NCI-H2107 treated with DMSO at 0.1 percent for 48 hours (cell line): Measurements from ENCODE around the gene NFKBIE.

Source experiments
- DNase-seq: peaks from one replicate; lab custom pipeline; 2025; ENCODE audit not compliant: unreplicated experiment; lab: John Stamatoyannopoulos, UW

NFKBIE gene

DNA sequence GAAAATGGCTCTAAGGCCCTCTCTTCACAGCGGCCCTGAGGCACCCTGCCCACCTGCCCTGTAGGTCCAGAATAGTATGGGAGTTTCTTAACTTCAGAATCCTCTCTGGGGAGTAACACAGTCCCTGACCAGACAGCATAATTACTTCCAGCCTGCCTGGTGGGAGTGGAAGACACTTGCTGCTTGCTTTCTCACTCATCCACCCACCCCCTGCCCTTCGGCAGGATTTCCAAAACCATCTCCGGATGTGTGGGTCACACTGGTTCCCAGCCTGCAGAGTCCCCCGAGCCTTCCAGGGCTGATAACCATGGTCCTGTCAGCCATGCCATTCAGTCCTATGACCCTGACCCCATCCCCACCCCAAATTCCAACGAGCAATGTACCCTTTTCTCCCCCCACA is 36.5 kb downstream of the NFKBIE start:
- no peak for DNase-seq

- no peak for DNase-seq
These were observed 36.9 kb downstream of the NFKBIE start for GRCh38 chr6:44228433-44228832.

DNA sequence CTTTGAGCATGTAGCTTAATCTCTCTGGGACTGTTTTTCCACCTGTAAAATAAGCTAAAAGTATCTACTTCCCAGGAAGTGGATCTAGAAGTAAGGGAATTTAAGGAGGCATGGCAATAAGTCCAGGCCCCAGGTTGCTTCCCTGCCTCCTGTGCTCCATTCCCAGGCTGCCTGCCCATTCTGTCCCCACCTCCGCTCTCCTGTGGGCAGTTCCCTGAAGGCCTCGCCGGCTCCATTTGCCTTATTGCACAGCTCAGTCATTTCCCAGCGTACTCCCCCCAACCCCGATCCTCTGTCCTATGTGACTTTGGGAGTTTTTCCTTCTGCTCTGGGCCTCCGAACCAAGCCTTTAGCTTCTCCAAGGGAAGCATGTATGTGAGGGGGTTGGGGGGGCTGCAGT is 37.3 kb downstream of the NFKBIE start:
- no peak for DNase-seq

- DNase-seq = no peak
These were observed 38.1 kb downstream of the NFKBIE start for GRCh38 chr6:44227148-44227793.

- DNase-seq = no peak
These were observed 38.8 kb downstream of the NFKBIE start for GRCh38 chr6:44226368-44227147.

DNA sequence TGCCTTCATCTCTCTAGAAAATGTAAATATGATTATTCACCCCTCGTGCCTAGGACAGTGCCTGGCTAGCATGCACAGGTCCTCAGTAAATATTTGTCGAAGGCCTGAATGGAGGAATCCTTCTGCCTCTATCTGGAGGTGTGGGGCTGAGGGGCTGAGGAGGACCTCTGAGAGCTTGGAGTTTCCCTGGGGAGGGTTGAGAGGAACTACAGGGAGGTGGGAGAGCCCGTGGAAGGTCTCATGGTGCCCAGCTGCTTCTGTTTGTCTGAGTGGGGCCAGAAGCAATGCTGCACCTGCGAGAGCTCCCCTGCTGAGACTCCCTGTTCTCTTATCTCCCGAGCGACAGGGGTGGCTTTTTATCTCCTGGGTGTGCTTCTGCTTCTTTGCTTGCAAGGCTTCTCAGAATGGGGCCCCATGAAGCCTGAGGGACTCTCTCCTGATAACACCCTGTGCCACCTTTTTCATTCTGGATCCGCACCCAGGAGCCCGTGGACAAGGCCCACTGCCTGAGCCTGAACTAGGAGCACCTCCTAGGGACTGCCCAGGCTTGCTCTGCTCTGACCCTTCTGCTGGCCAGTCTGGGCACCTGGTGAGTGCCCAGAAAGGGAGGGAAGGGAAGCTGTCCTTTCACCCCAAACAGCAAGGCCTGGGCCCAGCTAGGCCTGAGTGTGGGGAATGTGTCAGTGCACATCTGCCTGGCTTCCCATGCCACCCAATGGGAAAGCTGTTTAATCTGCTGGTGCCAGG is 39.6 kb downstream of the NFKBIE start:
- DNase-seq = no peak

DNA sequence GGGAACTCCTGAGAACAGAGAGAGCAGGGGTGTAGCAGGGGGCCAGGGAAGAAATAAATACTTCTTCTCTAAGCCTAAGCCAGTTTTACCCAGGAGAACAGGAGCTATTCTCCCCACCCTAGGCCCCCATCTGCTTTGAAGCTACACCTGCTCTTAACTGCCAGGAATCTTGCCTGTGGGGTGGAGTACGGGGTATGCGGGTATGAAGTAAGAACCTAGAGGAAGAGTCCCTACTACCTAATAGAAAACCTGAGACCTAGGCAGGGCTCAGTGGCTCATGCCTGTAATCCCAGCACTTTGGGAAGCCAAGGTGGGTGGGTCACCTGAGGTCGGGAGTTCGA is 40.4 kb downstream of the NFKBIE start:
- DNase-seq = no peak

DNA sequence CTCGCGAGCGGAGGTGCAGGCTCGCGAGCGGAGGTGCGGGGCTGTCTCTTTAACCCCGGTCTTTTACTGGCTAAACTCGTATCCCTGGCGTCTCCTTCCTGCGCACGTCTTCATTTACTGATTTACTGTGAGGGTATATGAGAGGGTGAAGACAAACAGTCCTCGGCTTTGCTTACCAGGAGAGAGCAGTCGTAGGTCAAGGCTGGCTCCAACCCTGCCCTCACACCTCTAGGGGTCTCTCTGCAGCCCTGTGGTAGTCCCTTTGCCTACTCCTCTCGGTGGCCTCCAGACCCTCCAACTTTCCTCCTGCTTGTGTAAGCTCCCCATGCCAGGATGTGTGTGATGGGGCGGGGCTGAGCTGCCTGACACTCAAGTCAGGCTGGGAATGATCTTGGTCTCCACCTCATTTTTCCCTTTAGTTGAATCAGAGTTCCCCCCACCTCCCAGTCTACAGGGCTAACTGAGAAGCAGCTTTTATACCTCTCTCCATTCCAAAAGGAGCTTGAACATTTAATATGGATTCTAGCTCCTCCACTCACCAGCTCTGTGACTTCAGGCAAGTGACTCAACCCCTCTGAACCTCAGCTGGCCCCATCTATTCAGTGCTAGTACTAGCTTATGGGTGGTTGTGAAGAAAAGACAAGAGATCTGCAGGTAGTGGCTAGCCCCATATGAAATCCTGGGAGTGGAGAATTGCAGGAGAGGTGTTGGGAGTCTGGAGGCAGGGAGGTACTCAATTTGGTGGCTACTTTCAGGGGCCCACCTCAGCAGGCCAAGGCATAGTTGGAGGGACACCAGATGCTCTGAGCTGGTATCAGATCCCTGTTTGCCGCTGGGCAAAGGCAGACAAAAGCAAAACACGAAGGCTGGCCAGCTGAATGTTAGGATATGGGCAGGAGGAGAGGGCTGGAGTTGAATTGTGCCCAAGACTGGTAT is 41.1 kb downstream of the NFKBIE start:
- no peak for DNase-seq

- DNase-seq = no peak
These were observed 41.9 kb downstream of the NFKBIE start, which contains the start of gene SLC29A1 for GRCh38 chr6:44223319-44224028. Gene SLC29A1 (plus strand): TSS chr6:44223595. CDS start chr6:44227314, 3,719 bp downstream.

- no peak for DNase-seq
These were observed 42.6 kb downstream of the NFKBIE start for GRCh38 chr6:44222486-44223318.

- DNase-seq = no peak
These were observed 43.4 kb downstream of the NFKBIE start for GRCh38 chr6:44221961-44222335.

DNA sequence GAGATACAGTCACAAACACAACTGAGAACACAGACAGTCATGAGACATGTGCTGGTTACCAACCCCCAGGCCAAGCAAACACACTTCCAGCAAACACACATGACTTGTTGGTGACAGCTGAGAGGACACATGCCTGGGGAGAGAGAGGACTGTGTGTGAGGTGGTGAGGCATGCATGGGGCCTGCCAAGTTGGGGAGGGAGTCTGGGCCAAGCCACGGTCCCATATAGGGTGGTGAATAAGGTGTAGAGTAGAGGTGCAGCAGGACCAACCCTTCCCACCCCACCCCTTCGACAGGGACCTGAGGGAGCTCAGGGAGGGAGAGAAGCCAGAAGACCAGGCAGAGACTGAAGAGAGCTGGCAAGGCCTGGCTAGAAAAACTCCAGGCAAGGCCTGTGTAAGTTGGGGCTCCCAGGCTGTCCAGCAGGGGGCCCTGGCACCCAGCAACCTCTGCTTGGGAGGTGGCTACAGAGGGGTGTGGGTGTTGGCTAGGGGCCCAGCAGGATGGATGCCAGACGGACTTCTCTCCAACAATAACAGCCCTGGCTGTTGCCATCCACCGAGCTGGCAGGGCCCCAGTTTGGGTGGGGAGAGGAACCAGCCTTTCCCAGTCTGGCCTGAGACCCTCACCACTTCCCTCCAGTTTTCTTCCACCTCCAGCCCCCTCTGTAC is 43.9 kb downstream of the NFKBIE start:
- DNase-seq = no peak

DNA sequence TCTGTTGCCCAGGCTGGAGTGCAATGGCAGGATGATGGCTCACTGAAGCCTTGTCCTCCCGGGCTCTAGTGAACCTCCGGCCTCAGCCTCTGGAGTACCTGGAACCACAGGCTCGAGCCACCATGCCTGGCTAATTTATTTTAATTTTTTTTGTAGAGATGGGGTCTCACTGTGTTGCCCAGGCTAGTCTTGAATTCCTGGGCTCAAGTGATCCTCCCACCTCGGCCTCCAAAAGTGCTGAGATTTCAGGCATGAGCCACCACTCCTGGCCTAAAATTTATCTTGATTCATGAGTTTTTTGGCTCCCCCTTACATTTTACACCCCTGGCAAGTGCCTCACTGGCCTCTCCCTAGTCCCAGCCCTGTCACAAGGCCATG is 44.4 kb downstream of the NFKBIE start:
- no peak for DNase-seq

- no peak for DNase-seq
These were observed 45.3 kb downstream of the NFKBIE start for GRCh38 chr6:44219815-44220784.

DNA sequence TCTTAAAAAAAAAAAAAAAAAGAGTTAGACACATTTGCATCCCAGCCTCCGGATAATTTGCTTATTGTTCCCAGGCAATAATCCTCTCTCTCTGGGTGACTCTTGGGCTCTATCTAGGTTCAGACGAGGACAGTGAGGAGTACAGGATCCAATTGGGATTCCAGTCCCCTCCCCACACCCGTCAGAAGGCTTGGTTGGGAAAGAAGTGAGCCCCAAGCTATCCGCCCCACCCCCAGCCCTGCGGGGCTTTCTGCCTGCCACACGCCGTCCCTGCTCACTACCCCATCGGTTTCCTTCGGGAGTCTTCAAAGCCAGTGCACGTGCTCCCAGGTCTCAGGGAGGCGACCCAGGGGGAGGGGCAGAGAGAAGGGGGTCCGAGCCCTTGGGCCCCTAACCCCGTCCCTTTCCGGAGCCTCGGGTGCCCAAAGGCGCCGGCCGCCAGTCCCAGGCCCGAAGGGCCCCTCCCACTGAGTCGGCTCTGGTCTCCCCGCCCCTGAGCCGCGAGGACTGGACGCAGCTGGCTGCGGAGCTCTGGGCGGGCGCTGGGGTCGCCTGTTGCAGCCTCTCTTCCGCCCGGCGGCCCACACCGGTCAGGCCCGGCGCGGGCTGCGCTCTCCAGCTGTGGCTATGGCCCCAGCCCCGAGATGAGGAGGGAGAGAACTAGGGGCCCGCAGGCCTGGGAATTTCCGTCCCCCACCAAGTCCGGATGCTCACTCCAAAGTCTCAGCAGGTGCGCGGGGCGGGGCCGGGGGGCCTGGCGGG is 46.1 kb downstream of the NFKBIE start:
- DNase-seq = no peak

- no peak for DNase-seq
These were observed 47.8 kb downstream of the NFKBIE start for GRCh38 chr6:44217332-44218143.
